Measurements from ENCODE around the gene ERC2.

The ERC2 gene

DNA sequence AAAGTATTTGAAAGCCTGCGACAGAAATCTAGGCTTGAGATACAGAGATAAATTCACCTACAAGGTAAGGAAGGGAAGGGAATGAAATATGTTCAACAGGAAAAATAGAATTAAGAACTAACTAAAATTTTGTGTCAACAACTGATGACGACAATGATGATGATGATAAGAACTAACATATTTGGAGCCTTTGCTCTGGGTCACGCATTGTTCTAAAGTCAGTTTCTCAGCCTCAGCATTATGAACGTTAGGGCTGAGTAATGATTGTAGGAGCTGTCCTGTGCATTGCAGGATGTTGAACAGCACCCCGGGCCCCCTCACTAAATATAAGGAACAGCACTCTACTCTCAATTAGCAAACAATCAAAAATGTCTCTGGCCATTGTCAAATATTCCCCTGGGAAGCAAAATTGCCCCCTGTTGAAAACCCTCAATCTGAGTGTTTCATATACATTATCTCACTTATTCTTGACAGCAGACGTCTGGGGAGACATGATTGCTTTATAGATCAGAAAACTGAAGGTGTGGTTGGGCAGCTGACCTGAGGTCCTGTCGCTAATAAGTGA is 88.5 kb downstream of the ERC2 start:
- TF ChIP-seq, protein P1, sequence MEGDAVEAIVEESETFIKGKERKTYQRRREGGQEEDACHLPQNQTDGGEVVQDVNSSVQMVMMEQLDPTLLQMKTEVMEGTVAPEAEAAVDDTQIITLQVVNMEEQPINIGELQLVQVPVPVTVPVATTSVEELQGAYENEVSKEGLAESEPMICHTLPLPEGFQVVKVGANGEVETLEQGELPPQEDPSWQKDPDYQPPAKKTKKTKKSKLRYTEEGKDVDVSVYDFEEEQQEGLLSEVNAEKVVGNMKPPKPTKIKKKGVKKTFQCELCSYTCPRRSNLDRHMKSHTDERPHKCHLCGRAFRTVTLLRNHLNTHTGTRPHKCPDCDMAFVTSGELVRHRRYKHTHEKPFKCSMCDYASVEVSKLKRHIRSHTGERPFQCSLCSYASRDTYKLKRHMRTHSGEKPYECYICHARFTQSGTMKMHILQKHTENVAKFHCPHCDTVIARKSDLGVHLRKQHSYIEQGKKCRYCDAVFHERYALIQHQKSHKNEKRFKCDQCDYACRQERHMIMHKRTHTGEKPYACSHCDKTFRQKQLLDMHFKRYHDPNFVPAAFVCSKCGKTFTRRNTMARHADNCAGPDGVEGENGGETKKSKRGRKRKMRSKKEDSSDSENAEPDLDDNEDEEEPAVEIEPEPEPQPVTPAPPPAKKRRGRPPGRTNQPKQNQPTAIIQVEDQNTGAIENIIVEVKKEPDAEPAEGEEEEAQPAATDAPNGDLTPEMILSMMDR (IDR thresholded peaks at IDR 0.05; ENCODE audit: control insufficient read depth, insufficient read depth, low read depth, low read length, missing control alignments) = no peak
- DNase-seq (ENCODE audit: low read depth) = no peak

DNA sequence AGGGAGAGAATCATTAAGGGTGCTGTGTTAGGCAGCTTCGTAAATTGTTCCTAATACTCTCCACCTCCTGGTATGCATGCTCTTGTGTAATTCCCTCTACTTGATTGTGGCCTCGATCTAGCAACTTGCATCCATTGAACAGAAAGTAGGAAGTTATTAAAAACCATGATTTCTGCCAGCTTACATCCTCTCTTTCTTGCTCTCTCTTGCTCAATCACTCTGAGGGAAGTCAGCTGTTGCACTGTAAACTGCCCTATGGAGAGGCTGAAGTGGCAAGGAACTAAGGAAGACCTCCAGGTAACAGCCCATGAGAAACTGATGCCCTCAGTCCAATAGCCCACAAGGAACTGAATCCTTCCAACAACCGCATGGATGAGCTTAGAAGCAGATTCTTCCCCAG is 92.6 kb downstream of the ERC2 start:
- no peak overlapping the region for H3K4me3 ChIP-seq (ENCODE audit: control insufficient read depth, low read depth, low read length)
- DNase-seq (ENCODE audit: low read depth) = no peak
- TF ChIP-seq, protein P1 (IDR thresholded peaks at IDR 0.05; ENCODE audit: control insufficient read depth, insufficient read depth, low read depth, low read length, missing control alignments) = no peak

More for the DNA sequence above, 88.5 kb downstream of the ERC2 start:
- H3K4me3 ChIP-seq (ENCODE audit: control insufficient read depth, low read depth, low read length) = no peak overlapping the region

DNA sequence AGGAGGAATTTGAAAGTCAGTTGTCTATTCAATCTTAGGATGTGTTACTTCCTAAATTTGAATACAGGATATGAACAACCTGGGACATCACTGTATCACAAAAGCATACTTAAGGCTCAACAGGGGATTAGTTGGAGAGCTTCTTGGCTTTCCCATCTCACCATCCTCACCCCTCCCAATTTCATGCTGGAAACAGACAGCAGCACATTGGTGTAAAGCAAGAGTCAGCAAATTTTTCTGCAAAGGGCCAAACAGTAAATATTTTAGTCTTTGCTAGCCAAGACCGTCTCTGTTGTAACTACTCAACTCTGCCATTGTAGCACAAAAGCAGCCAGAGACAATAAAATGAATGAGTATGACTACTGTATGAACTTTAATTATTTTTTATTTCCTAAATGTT is 94.9 kb downstream of the ERC2 start:
- no peak for DNase-seq (ENCODE audit: low read depth)
- no peak overlapping the region for H3K4me3 ChIP-seq (ENCODE audit: control insufficient read depth, low read depth, low read length)
- TF ChIP-seq, protein P1 (IDR thresholded peaks at IDR 0.05; ENCODE audit: control insufficient read depth, insufficient read depth, low read depth, low read length, missing control alignments) = no peak

GRCh38 chr3:56370991-56371775 is 97.1 kb downstream of the ERC2 start:
- TF ChIP-seq, protein P1 (IDR thresholded peaks at IDR 0.05; ENCODE audit: control insufficient read depth, insufficient read depth, low read depth, low read length, missing control alignments) = no peak
- DNase-seq (ENCODE audit: low read depth) = no peak
- no peak overlapping the region for H3K4me3 ChIP-seq (ENCODE audit: control insufficient read depth, low read depth, low read length)

GRCh38 chr3:56369914-56370313 is 98.4 kb downstream of the ERC2 start:
- TF ChIP-seq, protein P1 (IDR thresholded peaks at IDR 0.05; ENCODE audit: control insufficient read depth, insufficient read depth, low read depth, low read length, missing control alignments) = no peak
- no peak overlapping the region for H3K4me3 ChIP-seq (ENCODE audit: control insufficient read depth, low read depth, low read length)
- DNase-seq (ENCODE audit: low read depth) = no peak

DNA sequence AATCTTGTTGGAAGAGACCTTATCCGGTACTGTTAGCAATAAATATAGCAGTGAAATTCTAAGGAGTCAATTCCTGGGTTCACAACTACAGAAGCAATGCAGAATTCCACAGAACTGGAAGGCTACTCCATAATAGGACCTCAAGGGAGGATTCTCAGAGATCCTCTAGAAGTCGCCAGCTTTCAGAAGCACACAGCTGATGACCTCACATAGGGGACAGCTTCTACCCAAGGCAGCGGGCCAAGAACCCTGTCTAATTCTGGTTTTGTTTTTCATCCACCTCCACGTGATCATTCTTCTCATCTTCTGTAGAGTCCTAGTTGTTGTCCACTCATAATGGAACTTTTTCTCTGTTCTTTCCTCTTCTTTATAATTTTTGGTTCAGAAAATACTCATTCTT is 99.4 kb downstream of the ERC2 start:
- DNase-seq (ENCODE audit: low read depth) = no peak
- H3K4me3 ChIP-seq (ENCODE audit: control insufficient read depth, low read depth, low read length) = no peak overlapping the region
- TF ChIP-seq, protein P1 (IDR thresholded peaks at IDR 0.05; ENCODE audit: control insufficient read depth, insufficient read depth, low read depth, low read length, missing control alignments) = no peak

Measured in AG09309 (cell line).